ENCODE measurements around the gene DGCR2.

- no peak for TF ChIP-seq EZH2 (IDR thresholded peaks at IDR 0.05; ENCODE audit: insufficient read depth, poor library complexity, severe bottlenecking)
- TF ChIP-seq EZH2phosphoT487 (IDR thresholded peaks at IDR 0.05; ENCODE audit: insufficient read depth, low read depth) = no peak
These were observed 5.1 kb downstream of the DGCR2 start for GRCh38 chr22:19117111-19117512.

All from GM23248 (cell line).